K562 (cell line): ENCODE measurements around the gene SDK1. TPM values are rescaled to one million over a fixed set of nuclear protein-coding genes. Genes with fewer than 3 reads are reported as not detected.

Source experiments
- ATAC-seq: fragments of 200-7000 bp; cut with Tn5 transposase; 3 replicates; pipeline ENCODE4 v1.9.1; 2020; ENCODE audit warnings: moderate library complexity
- BruUV-seq: library from RNA; stranded (reverse); fragments of 400-500 nt; replicated peaks from 2 replicates; lab custom pipeline; 2021; lab: Mats Ljungman, UMichigan
- CTCF ChIA-PET: fragments of 300-600 bp; formaldehyde crosslinking; extraction: SDS; loops from one replicate; lab custom pipeline; 2021; ENCODE audit warnings: low intra/inter-chr PET ratio; lab: Yijun Ruan, JAX
- POLR2A ChIA-PET: fragments of 300-600, 350-650 bp; sonication (Branson Sonifier 250); formaldehyde crosslinking; extraction: SDS; loops from one replicate; lab custom pipeline; 2021; ENCODE audit warnings: antibody characterized with exemption, inconsistent platforms; lab: Yijun Ruan, JAX
- DNase-seq, 4 experiments: peaks; one replicate each; pipeline versions ENCODE4 v3.0.0 to v3.0.0-alpha.2; 2011 to 2018; ENCODE audit warnings: low spot score in 3 of 4, mixed read lengths in 3 of 4; ENCODE audit errors: extremely low read depth in 1 of 4
- FAIRE-seq: peaks from 2 replicates; lab custom pipeline; 2011; peaks lifted over from hg19 to GRCh38; lab: Jason Lieb, UNC
- H2AFZ ChIP-seq: 2 replicates; pipeline ENCODE4 v1.6.0; 2011; ENCODE audit warnings: low read depth, low read length, control low read depth, inconsistent platforms
- H3K27ac ChIP-seq: fragments of 200-600 bp; 3 replicates; pipeline ENCODE4 v1.8.0; 2011; ENCODE audit warnings: low read depth, mild to moderate bottlenecking, control low read depth, inconsistent platforms, low read length, moderate library complexity, mixed read lengths; ENCODE audit errors: extremely low read depth
- H3K27me3 ChIP-seq, 2 experiments: fragments of 300-600 bp in 1 of 2; 2 replicates in 1 of 2; 3 replicates in 1 of 2; pipeline versions ENCODE4 v1.6.0 to v1.8.0; 2011; ENCODE audit warnings: inconsistent platforms in 2 of 2, low read length in 2 of 2, mild to moderate bottlenecking in 1 of 2, mixed read lengths in 1 of 2, moderate library complexity in 1 of 2; ENCODE audit not compliant: control insufficient read depth in 2 of 2, insufficient read depth in 2 of 2
- H3K36me3 ChIP-seq: fragments of 300-600 bp; 3 replicates; pipeline ENCODE4 v1.8.0; 2011; ENCODE audit warnings: mild to moderate bottlenecking, low read length, inconsistent platforms; ENCODE audit not compliant: control insufficient read depth, insufficient read depth
- H3K4me1 ChIP-seq, 2 experiments: fragments of 200-600 bp in 1 of 2; replicated peaks in 1 of 2; 2 replicates in 1 of 2; 3 replicates in 1 of 2; pipeline versions ENCODE4 v1.5.1 to v1.8.0; 2011; ENCODE audit warnings: inconsistent platforms in 2 of 2, low read length in 2 of 2, mild to moderate bottlenecking in 1 of 2, mixed read lengths in 1 of 2, moderate library complexity in 1 of 2; ENCODE audit not compliant: control insufficient read depth in 2 of 2, insufficient read depth in 2 of 2
- H3K4me2 ChIP-seq: 2 replicates; pipeline ENCODE4 v1.6.1; 2011; ENCODE audit warnings: low read length, control low read depth, inconsistent platforms, mixed read lengths; ENCODE audit not compliant: insufficient read depth
- H3K4me3 ChIP-seq: fragments of 200-600 bp; sonication (generic), shearing (Covaris generic); 2 replicates; pipeline ENCODE4 v1.5.1; 2016; ENCODE audit warnings: control low read depth, inconsistent platforms
- H3K79me2 ChIP-seq: fragments of 200-600 bp; 3 replicates; pipeline ENCODE4 v1.8.0; 2011; ENCODE audit warnings: low read length, inconsistent platforms; ENCODE audit not compliant: control insufficient read depth, insufficient read depth
- H3K9ac ChIP-seq, 2 experiments: 2 replicates each; pipeline versions ENCODE4 v1.6.0 to v1.6.1; 2011; ENCODE audit warnings: low read depth in 2 of 2, low read length in 2 of 2, control low read depth in 1 of 2, inconsistent platforms in 1 of 2, mild to moderate bottlenecking in 1 of 2, mixed read lengths in 1 of 2; ENCODE audit not compliant: insufficient read depth in 1 of 2
- H3K9me1 ChIP-seq: one replicate; pipeline ENCODE4 v1.6.0; 2011; ENCODE audit warnings: inconsistent platforms, mild to moderate bottlenecking, low read length, moderate library complexity; ENCODE audit not compliant: control insufficient read depth, insufficient read depth
- H3K9me3 ChIP-seq: replicated peaks from 2 replicates; pipeline ENCODE4 v1.5.1; 2011; ENCODE audit warnings: low read depth, low read length, inconsistent platforms; ENCODE audit not compliant: control insufficient read depth, insufficient read depth
- H4K20me1 ChIP-seq: replicated peaks from 2 replicates; pipeline ENCODE4 v1.6.1; 2011; ENCODE audit warnings: low read length, inconsistent platforms, mixed read lengths; ENCODE audit not compliant: control insufficient read depth, insufficient read depth
- BACH1 ChIP-seq: fragments of 200-800 bp; sonication (Bioruptor generic); IDR thresholded peaks from 2 replicates; pipeline ENCODE4 v1.6.1; 2016; ENCODE audit warnings: missing genetic modification characterization, missing compliant biosample characterization
- DMBX1 ChIP-seq: fragments of 250-450 bp; sonication (Bioruptor Pico); IDR thresholded peaks from 2 replicates; pipeline ENCODE4 v1.8.0; 2022; ENCODE audit warnings: inconsistent platforms, mild to moderate bottlenecking, moderate library complexity, borderline replicate concordance
- SRSF9 ChIP-seq: fragments of 200-400 bp; formaldehyde crosslinking; IDR thresholded peaks from 2 replicates; pipeline ENCODE4 v1.6.1; 2017; ENCODE audit warnings: low read depth, low read length, borderline replicate concordance
- ZNF212 ChIP-seq: fragments of 450-650 bp; formaldehyde crosslinking; IDR thresholded peaks from 2 replicates; pipeline ENCODE4 v1.4.0; 2020; ENCODE audit warnings: mild to moderate bottlenecking
- WGBS: fragments of 100-300 bp; shearing (Covaris generic); methylation state at CpG from one replicate; pipeline ENCODE4 v1.1.6; 2016; ENCODE audit warnings: low coverage, mixed read lengths; ENCODE audit not compliant: insufficient coverage; ENCODE audit errors: missing lambda C conversion rate; 5-methylcytosine and 5-hydroxymethylcytosine counted together
- in situ Hi-C: fragments of 300-500 bp; cut with MboI; formaldehyde crosslinking; loops from 4 replicates; pipeline ENCODE4 v1.15.0; 2018; ENCODE audit warnings: inconsistent platforms, mixed read lengths
- intact Hi-C: fragments of 100-400 bp; cut with micrococcal nuclease; formaldehyde crosslinking; loops from 2 replicates; pipeline ENCODE4 v1.14.2; 2022
- polyA plus RNA-seq, 8 experiments: library from polyadenylated mRNA; depleted of rRNA in 4 of 8; stranded (reverse) in 5 of 8; unstranded in 3 of 8; fragments of >200 nt; fragmentation: Nextera tagmentation in 2 of 8; fragmentation: Illumina TruSeq in 1 of 8; extraction: Ambion mirVana in 2 of 8; extraction: Trizol in 1 of 8; gene quantifications; 2 replicates each; pipeline versions ENCODE4 v1.2.1 to v1.2.3, GENCODE V29; 2011 to 2014; ENCODE audit warnings: inconsistent platforms in 1 of 8, missing spikeins in 1 of 8
- total RNA-seq, 7 experiments: library from RNA; depleted of rRNA in 6 of 7; stranded (reverse); fragments of >200 nt in 6 of 7; fragmentation: Illumina TruSeq in 2 of 7; extraction: Trizol in 2 of 7; gene quantifications; 2 replicates each; pipeline versions ENCODE4 v1.2.1 to v1.2.3, GENCODE V29; 2011 to 2021; ENCODE audit warnings: low replicate concordance in 1 of 7
- TF ChIP-seq, protein P1 (sequence below): fragments of 450-650 bp; conservative IDR thresholded peaks from 2 replicates; pipeline ENCODE4 v1.6.1; 2016; ENCODE audit warnings: missing genetic modification characterization, low read depth, mild to moderate bottlenecking, missing compliant biosample characterization, moderate library complexity

Gene SDK1
- total and polyA plus RNA-seq, 9 of the 15 experiments (the other 6 are each of a cell fraction or from before 2014, with no cell fraction given), result 0.16 TPM; not detected in 8

DNA sequence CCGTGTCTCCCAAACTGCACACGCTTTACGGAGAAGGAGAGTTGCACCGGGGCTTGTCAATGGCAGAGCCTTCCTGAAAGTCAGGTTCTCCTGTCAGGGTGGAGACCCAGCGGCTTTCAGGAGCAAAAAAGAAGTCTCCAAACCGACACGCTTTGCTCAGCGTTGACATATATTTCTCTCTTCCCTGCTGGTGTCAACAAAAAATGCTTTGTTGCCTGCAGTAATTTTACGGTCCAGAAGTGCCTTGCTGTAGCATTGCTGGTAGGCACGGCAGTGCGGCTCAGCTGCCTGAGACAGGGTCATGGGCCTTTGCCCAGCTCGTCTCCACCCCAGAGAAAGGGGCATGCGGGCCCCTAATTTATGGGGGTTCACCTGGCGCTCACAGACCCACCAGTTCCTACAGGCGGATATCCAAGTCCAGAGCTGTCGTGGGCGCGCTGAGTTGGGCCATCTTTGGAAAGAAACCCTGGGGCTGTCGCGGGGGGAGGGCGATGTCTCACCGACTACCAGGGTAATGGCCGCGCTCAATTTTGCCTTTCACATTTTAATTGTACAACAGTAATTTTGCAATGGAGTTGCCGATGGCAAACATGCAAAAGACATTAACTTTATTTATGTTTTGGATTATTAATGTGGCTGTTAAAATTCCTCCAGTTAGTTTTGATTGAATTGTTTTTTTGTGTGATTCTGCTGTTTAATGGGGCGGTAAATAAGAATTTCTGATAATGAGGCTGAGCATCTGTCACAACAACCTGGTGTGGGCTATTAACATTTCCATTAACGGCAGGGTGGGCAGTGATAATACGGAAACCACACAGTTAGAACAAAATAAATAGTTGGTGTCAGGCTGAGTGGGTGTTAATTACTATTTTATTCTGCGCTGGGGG is 902.8 kb downstream of the SDK1 start:
- BruUV-seq, result no TSS peak
- Histone ChIP-seq H3K9me1 (peaks cover 3% of the 10 kb centered on the region), H4K20me1 (no peaks in the 10 kb centered on the region; the same call in 1 of the 2 replicates), H3K27me3 (peaks cover 21 to 86% of the 10 kb centered on the region in 2 experiments; a peak in 3 of 5 replicates), H3K4me1 (peaks cover 0 to 5% of the 10 kb centered on the region in 2 experiments; a peak in 2 of 5 replicates), H3K4me2 (no peak overlapping the region), H3K9ac (no peak overlapping the region), H3K27ac (no peak overlapping the region), H3K9me3 (no peaks in the 10 kb centered on the region), H3K36me3 (no peaks in the 10 kb centered on the region), H2AFZ (no peak overlapping the region), H3K79me2 (no peaks in the 10 kb centered on the region), H3K4me3 (no peak overlapping the region)
- intact Hi-C loops (no loop called here), in situ Hi-C loops (no loop called here)
- WGBS, result 1% methylated on average over 29 of the region's 29 CpGs
- ChIA-PET CTCF (no interaction called here), POLR2A (no interaction called here)
- FAIRE-seq (no peak), ATAC-seq (no peak), DNase-seq (no peak)
- TF ChIP-seq, protein P1, sequence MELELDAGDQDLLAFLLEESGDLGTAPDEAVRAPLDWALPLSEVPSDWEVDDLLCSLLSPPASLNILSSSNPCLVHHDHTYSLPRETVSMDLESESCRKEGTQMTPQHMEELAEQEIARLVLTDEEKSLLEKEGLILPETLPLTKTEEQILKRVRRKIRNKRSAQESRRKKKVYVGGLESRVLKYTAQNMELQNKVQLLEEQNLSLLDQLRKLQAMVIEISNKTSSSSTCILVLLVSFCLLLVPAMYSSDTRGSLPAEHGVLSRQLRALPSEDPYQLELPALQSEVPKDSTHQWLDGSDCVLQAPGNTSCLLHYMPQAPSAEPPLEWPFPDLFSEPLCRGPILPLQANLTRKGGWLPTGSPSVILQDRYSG (tag), result no peak
- TF ChIP-seq BACH1 (tag) (no peak), DMBX1 (CRISPR knock-in tag) (no peak), ZNF212 (CRISPR knock-in tag) (no peak), SRSF9 (no peak)
